Measurements from ENCODE around the gene ADAMTS9. TPM values are rescaled to one million over a fixed set of nuclear protein-coding genes. Genes with fewer than 3 reads are reported as not detected.

The ADAMTS9 gene
- total and polyA plus RNA-seq, 2 donors (not counting 1 experiment from before 2014, with no cell fraction given), result not detected

DNA sequence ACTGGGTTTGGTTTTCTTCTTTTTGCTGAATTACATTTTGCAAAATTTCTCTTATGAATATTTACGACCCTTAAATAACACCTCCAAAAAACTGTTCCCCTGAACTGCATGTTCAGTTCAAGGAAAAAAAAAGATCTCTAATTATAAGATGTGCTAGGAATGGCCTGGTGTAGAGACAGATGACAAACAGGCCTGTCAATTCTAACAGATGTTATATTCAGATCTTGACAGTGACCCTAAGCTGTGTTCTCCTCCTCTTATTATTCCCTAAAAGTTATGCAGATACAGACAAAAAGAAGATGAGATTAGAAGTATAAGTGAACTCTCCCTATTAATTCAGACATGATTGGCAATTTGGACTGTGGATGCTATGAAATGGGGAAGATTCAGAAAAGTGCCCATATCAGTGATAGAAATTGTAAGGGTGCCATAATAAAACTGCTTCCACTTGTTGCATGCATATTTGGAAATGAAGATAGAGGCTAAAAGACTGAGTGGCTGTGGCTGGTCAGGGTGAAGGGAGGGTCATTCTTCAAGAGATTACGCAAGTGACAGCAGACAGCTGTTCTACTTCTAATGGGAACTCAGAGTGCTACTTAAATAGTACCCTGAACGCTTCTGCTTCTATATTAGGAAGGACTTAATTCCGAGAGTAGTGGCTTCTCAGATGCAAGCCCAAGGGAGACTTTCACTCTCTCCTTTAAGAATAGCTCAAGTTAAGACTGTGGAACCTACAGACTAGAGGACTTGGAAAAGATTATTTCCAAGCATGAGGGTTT lies 75.5 kb downstream of the ADAMTS9 start:
- H3K79me2 ChIP-seq (ENCODE audit: control insufficient read depth, insufficient read depth, low read length), result no peaks in the 10 kb centered on the region
- 100% methylated on average over 1 of the region's 4 CpGs for WGBS (ENCODE audit: insufficient coverage)
- Mint-ChIP-seq H3K4me3 (no peak overlapping the region), H3K27me3 (no peaks in the 10 kb centered on the region), H3K9me3 (ENCODE audit: insufficient read depth) (peaks cover 2% of the 10 kb centered on the region), H3K27ac (no peak overlapping the region), H3K4me1 (no peaks in the 10 kb centered on the region)
- ChIA-PET POLR2A (no interaction called here), CTCF (no interaction called here)
- ATAC-seq (ENCODE audit: low read depth) (no peak), DNase-seq (no peak)
- no peaks in the 10 kb centered on the region for H3K36me3 ChIP-seq (replicated peaks in 1 of 2; ENCODE audit: control extremely low read depth in 1 of 2, control insufficient read depth in 1 of 2, extremely low read depth in 1 of 2, insufficient read depth in 2 of 2, low read length in 1 of 2)
- no peaks in the 10 kb centered on the region for H3K27me3 ChIP-seq (replicated peaks in 1 of 4; ENCODE audit: control extremely low read depth in 1 of 4, control insufficient read depth in 3 of 4, insufficient read depth in 4 of 4, low read length in 3 of 4)
- no peak overlapping the region for H2AFZ ChIP-seq (ENCODE audit: insufficient read depth, low read depth, low read length, poor library complexity, severe bottlenecking)
- H4K20me1 ChIP-seq (ENCODE audit: control insufficient read depth, insufficient read depth, low read length, poor library complexity, severe bottlenecking), result no peaks in the 10 kb centered on the region
- intact Hi-C loops (cut with micrococcal nuclease), result no loop called here
- H3K27ac ChIP-seq (ENCODE audit: low read length in 2 of 2), result no peak overlapping the region
- no peak overlapping the region for H3K4me2 ChIP-seq (replicated peaks; ENCODE audit: low read depth, low read length, poor library complexity, severe bottlenecking)
- no peak for TF ChIP-seq EZH2 (IDR thresholded peaks at IDR 0.05; ENCODE audit: borderline replicate concordance, insufficient read depth, low read depth, low read length, poor library complexity, severe bottlenecking)
- TF ChIP-seq, protein P1, sequence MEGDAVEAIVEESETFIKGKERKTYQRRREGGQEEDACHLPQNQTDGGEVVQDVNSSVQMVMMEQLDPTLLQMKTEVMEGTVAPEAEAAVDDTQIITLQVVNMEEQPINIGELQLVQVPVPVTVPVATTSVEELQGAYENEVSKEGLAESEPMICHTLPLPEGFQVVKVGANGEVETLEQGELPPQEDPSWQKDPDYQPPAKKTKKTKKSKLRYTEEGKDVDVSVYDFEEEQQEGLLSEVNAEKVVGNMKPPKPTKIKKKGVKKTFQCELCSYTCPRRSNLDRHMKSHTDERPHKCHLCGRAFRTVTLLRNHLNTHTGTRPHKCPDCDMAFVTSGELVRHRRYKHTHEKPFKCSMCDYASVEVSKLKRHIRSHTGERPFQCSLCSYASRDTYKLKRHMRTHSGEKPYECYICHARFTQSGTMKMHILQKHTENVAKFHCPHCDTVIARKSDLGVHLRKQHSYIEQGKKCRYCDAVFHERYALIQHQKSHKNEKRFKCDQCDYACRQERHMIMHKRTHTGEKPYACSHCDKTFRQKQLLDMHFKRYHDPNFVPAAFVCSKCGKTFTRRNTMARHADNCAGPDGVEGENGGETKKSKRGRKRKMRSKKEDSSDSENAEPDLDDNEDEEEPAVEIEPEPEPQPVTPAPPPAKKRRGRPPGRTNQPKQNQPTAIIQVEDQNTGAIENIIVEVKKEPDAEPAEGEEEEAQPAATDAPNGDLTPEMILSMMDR (IDR thresholded peaks at IDR 0.05), result no peak
- no peak overlapping the region for H3K9ac ChIP-seq (ENCODE audit: low read length)
- no peaks in the 10 kb centered on the region for H3K9me3 ChIP-seq (ENCODE audit: control extremely low read depth in 1 of 3, control insufficient read depth in 2 of 3, insufficient read depth in 1 of 3, low read length in 2 of 3)
- H3K4me3 ChIP-seq (ENCODE audit: control extremely low read depth in 1 of 5, extremely low read depth in 1 of 5, insufficient read depth in 1 of 5, low read depth in 2 of 5, low read length in 4 of 5), result no peak overlapping the region
- no peaks in the 10 kb centered on the region for H3K4me1 ChIP-seq (ENCODE audit: control insufficient read depth in 2 of 2, insufficient read depth in 2 of 2, low read length in 2 of 2)

DNA sequence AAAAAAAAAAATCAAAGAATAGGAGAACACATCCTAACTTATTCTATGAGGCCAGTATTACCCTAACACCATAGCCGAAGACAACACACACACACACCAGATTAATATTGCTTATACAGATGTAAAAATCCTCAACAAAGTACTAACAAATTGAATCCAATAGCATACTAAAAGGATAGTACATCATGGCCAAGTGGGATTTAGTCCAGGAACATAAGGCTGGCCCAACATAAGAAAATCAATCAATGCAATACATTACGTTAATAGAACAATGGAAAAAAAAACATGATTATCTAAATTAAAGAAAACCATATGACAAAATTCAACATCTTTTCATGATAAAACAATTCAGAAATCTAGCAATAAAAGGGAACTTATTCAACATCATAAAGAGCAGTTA lies 79.1 kb downstream of the ADAMTS9 start:
- no peak for TF ChIP-seq EZH2 (IDR thresholded peaks at IDR 0.05; ENCODE audit: borderline replicate concordance, insufficient read depth, low read depth, low read length, poor library complexity, severe bottlenecking)
- TF ChIP-seq, protein P1 (IDR thresholded peaks at IDR 0.05), result no peak
- H2AFZ ChIP-seq (ENCODE audit: insufficient read depth, low read depth, low read length, poor library complexity, severe bottlenecking), result no peak overlapping the region
- Mint-ChIP-seq H3K4me1 (no peaks in the 10 kb centered on the region), H3K27me3 (no peaks in the 10 kb centered on the region), H3K4me3 (no peak overlapping the region), H3K27ac (no peak overlapping the region), H3K9me3 (ENCODE audit: insufficient read depth) (peaks cover 2% of the 10 kb centered on the region)
- DNase-seq, result no peak
- no peaks in the 10 kb centered on the region for H3K79me2 ChIP-seq (ENCODE audit: control insufficient read depth, insufficient read depth, low read length)
- no peak for ATAC-seq (ENCODE audit: low read depth)
- intact Hi-C loops (cut with micrococcal nuclease), result no loop called here
- no peak overlapping the region for H3K4me2 ChIP-seq (replicated peaks; ENCODE audit: low read depth, low read length, poor library complexity, severe bottlenecking)
- no CpG with 5 or more reads among the region's 2 CpGs for WGBS (ENCODE audit: insufficient coverage)
- H3K4me3 ChIP-seq (ENCODE audit: control extremely low read depth in 1 of 5, extremely low read depth in 1 of 5, insufficient read depth in 1 of 5, low read depth in 2 of 5, low read length in 4 of 5), result no peak overlapping the region
- H3K36me3 ChIP-seq (replicated peaks in 1 of 2; ENCODE audit: control extremely low read depth in 1 of 2, control insufficient read depth in 1 of 2, extremely low read depth in 1 of 2, insufficient read depth in 2 of 2, low read length in 1 of 2), result no peaks in the 10 kb centered on the region
- CTCF ChIA-PET, result no interaction called here
- H3K4me1 ChIP-seq (ENCODE audit: control insufficient read depth in 2 of 2, insufficient read depth in 2 of 2, low read length in 2 of 2), result no peaks in the 10 kb centered on the region
- no peak overlapping the region for H3K9ac ChIP-seq (ENCODE audit: low read length)
- H3K27ac ChIP-seq (ENCODE audit: low read length in 2 of 2), result no peak overlapping the region
- POLR2A ChIA-PET, result no interaction called here
- H3K9me3 ChIP-seq (ENCODE audit: control extremely low read depth in 1 of 3, control insufficient read depth in 2 of 3, insufficient read depth in 1 of 3, low read length in 2 of 3), result no peaks in the 10 kb centered on the region
- H3K27me3 ChIP-seq (replicated peaks in 1 of 4; ENCODE audit: control extremely low read depth in 1 of 4, control insufficient read depth in 3 of 4, insufficient read depth in 4 of 4, low read length in 3 of 4), result no peaks in the 10 kb centered on the region
- no peaks in the 10 kb centered on the region for H4K20me1 ChIP-seq (ENCODE audit: control insufficient read depth, insufficient read depth, low read length, poor library complexity, severe bottlenecking)

Data from B cell (primary cell).